ENCODE data around the gene SORCS3.

SORCS3 gene

GRCh38 chr10:104676874-104677273, 35.8 kb downstream of the SORCS3 start:
- Histone ChIP-seq H4K20me1 (ENCODE audit: insufficient read depth, low read length) (no peaks in the 10 kb centered on the region), H3K9me3 (ENCODE audit: insufficient read depth, low read length, severe bottlenecking) (no peaks in the 10 kb centered on the region), H3K4me2 (ENCODE audit: insufficient read depth, low read length) (no peak overlapping the region), H2AFZ (ENCODE audit: low read depth, low read length) (no peak overlapping the region), H3K9ac (ENCODE audit: low read depth, low read length) (no peak overlapping the region), H3K27me3 (ENCODE audit: insufficient read depth, low read length, poor library complexity) (no peaks in the 10 kb centered on the region), H3K27ac (ENCODE audit: low read length) (no peak overlapping the region), H3K79me2 (ENCODE audit: insufficient read depth, low read length) (no peaks in the 10 kb centered on the region), H3K4me3 (ENCODE audit: low read depth in 1 of 2, low read length in 2 of 2) (no peak overlapping the region), H3K36me3 (ENCODE audit: insufficient read depth, low read length) (no peaks in the 10 kb centered on the region), H3K4me1 (ENCODE audit: insufficient read depth, low read length) (no peaks in the 10 kb centered on the region)
- ATAC-seq (ENCODE audit: insufficient read depth, low read depth) (no peak), DNase-seq (no peak)
- no peak for TF ChIP-seq EZH2 (IDR thresholded peaks at IDR 0.05; ENCODE audit: borderline replicate concordance, low read depth, low read length, severe bottlenecking)
- no peak for TF ChIP-seq CTCF (IDR thresholded peaks at IDR 0.05; ENCODE audit: borderline replicate concordance, extremely low read depth, low read length, poor library complexity, severe bottlenecking)

GRCh38 chr10:104678658-104679057, 37.6 kb downstream of the SORCS3 start:
- Histone ChIP-seq H4K20me1 (ENCODE audit: insufficient read depth, low read length) (no peaks in the 10 kb centered on the region), H3K9me3 (ENCODE audit: insufficient read depth, low read length, severe bottlenecking) (no peaks in the 10 kb centered on the region), H3K27ac (ENCODE audit: low read length) (no peak overlapping the region), H3K4me3 (ENCODE audit: low read depth in 1 of 2, low read length in 2 of 2) (no peak overlapping the region), H3K27me3 (ENCODE audit: insufficient read depth, low read length, poor library complexity) (no peaks in the 10 kb centered on the region), H3K4me2 (ENCODE audit: insufficient read depth, low read length) (no peak overlapping the region), H3K79me2 (ENCODE audit: insufficient read depth, low read length) (no peaks in the 10 kb centered on the region), H3K36me3 (ENCODE audit: insufficient read depth, low read length) (no peaks in the 10 kb centered on the region), H2AFZ (ENCODE audit: low read depth, low read length) (no peak overlapping the region), H3K9ac (ENCODE audit: low read depth, low read length) (no peak overlapping the region), H3K4me1 (ENCODE audit: insufficient read depth, low read length) (no peaks in the 10 kb centered on the region)
- DNase-seq (no peak), ATAC-seq (ENCODE audit: insufficient read depth, low read depth) (no peak)
- no peak for TF ChIP-seq EZH2 (IDR thresholded peaks at IDR 0.05; ENCODE audit: borderline replicate concordance, low read depth, low read length, severe bottlenecking)
- no peak for TF ChIP-seq CTCF (IDR thresholded peaks at IDR 0.05; ENCODE audit: borderline replicate concordance, extremely low read depth, low read length, poor library complexity, severe bottlenecking)

GRCh38 chr10:104680467-104681401, 39.6 kb downstream of the SORCS3 start:
- Histone ChIP-seq H3K4me1 (ENCODE audit: insufficient read depth, low read length) (no peaks in the 10 kb centered on the region), H3K4me2 (ENCODE audit: insufficient read depth, low read length) (no peak overlapping the region), H3K4me3 (ENCODE audit: low read depth in 1 of 2, low read length in 2 of 2) (no peak overlapping the region), H3K9me3 (ENCODE audit: insufficient read depth, low read length, severe bottlenecking) (no peaks in the 10 kb centered on the region), H3K27ac (ENCODE audit: low read length) (no peak overlapping the region), H3K79me2 (ENCODE audit: insufficient read depth, low read length) (no peaks in the 10 kb centered on the region), H4K20me1 (ENCODE audit: insufficient read depth, low read length) (no peaks in the 10 kb centered on the region), H3K9ac (ENCODE audit: low read depth, low read length) (no peak overlapping the region), H2AFZ (ENCODE audit: low read depth, low read length) (no peak overlapping the region), H3K36me3 (ENCODE audit: insufficient read depth, low read length) (no peaks in the 10 kb centered on the region), H3K27me3 (ENCODE audit: insufficient read depth, low read length, poor library complexity) (no peaks in the 10 kb centered on the region)
- no peak for ATAC-seq (ENCODE audit: insufficient read depth, low read depth)
- no peak for DNase-seq
- no peak for TF ChIP-seq EZH2 (IDR thresholded peaks at IDR 0.05; ENCODE audit: borderline replicate concordance, low read depth, low read length, severe bottlenecking)
- TF ChIP-seq CTCF (IDR thresholded peaks at IDR 0.05; ENCODE audit: borderline replicate concordance, extremely low read depth, low read length, poor library complexity, severe bottlenecking) = no peak
